Right atrium auricular region (tissue), 2 donors: ENCODE data around the gene F2RL2. TPM values are rescaled to one million over a fixed set of nuclear protein-coding genes. Genes with fewer than 3 reads are reported as not detected.

Experiments
- DNase-seq: peaks from one replicate; pipeline ENCODE4 v3.0.0-alpha.2; 2019; ENCODE audit warnings: low spot score
- H3K27ac ChIP-seq, 2 donors: fragments of 200-600 bp; sonication (generic); 1 replicate in 1 of 2; 2 replicates in 1 of 2; pipeline ENCODE4 v1.5.1; 2016 to 2019
- H3K27me3 ChIP-seq, 2 donors: fragments of 200-600 bp; sonication (generic); one replicate each; pipeline versions ENCODE4 v1.5.1 to v1.6.0; 2017 to 2019
- H3K36me3 ChIP-seq: fragments of 200-600 bp; sonication (generic); one replicate; pipeline ENCODE4 v1.5.1; 2016
- H3K4me1 ChIP-seq, 2 donors: fragments of 200-600 bp; sonication (generic); one replicate each; pipeline versions ENCODE4 v1.5.1 to v1.6.0; 2017 to 2019
- H3K4me3 ChIP-seq, 2 donors: fragments of 200-600 bp; sonication (generic); 1 replicate in 1 of 2; 2 replicates in 1 of 2; pipeline ENCODE4 v1.5.1; 2017 to 2019; ENCODE audit warnings: mild to moderate bottlenecking in 1 of 2, moderate library complexity in 1 of 2
- H3K9me3 ChIP-seq, 2 donors: fragments of 200-600 bp; sonication (generic); one replicate each; pipeline ENCODE4 v1.5.1; 2019
- total RNA-seq, 2 donors: library from RNA; depleted of rRNA; stranded (reverse); fragments of >200 nt; gene quantifications; one replicate each; pipeline ENCODE4 v1.1.0, GENCODE V29; 2016
- TF ChIP-seq, protein P1 (sequence below), 2 donors: fragments of 200-600 bp; sonication (generic); IDR thresholded peaks; one replicate each; pipeline ENCODE4 v1.5.1; 2019; ENCODE audit warnings: antibody characterized with exemption in 2 of 2

The F2RL2 gene
- total RNA-seq, 2 donors from 2014 or later = 0.44 to 3.7 TPM

DNA sequence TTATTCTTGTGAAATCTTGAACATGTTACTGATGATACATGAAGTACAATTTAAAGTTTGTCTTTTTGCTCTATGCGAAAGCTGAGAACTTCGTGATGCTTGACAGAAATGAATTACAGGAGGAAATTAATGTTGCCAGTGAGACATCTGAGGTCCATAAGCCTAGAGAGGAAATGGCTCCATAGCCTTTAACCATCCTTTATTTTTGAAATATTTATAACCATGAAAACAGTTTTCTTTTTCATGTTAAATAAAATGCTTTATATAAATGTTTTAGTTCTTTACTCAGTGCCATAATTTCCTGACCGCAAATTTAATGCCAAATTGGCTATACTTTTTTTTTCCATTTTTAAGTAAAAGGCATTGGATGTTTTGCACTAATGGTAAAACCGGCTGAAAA, 29.1 kb downstream of the F2RL2 start:
- H3K27me3 ChIP-seq = no peaks in the 10 kb centered on the region
- no peak for DNase-seq
- no peaks in the 10 kb centered on the region for H3K4me1 ChIP-seq
- no peak overlapping the region for H3K27ac ChIP-seq
- no peaks in the 10 kb centered on the region for H3K9me3 ChIP-seq
- H3K4me3 ChIP-seq = no peak overlapping the region
- TF ChIP-seq, protein P1, sequence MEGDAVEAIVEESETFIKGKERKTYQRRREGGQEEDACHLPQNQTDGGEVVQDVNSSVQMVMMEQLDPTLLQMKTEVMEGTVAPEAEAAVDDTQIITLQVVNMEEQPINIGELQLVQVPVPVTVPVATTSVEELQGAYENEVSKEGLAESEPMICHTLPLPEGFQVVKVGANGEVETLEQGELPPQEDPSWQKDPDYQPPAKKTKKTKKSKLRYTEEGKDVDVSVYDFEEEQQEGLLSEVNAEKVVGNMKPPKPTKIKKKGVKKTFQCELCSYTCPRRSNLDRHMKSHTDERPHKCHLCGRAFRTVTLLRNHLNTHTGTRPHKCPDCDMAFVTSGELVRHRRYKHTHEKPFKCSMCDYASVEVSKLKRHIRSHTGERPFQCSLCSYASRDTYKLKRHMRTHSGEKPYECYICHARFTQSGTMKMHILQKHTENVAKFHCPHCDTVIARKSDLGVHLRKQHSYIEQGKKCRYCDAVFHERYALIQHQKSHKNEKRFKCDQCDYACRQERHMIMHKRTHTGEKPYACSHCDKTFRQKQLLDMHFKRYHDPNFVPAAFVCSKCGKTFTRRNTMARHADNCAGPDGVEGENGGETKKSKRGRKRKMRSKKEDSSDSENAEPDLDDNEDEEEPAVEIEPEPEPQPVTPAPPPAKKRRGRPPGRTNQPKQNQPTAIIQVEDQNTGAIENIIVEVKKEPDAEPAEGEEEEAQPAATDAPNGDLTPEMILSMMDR (IDR thresholded peaks at IDR 0.05) = no peak
- no peaks in the 10 kb centered on the region for H3K36me3 ChIP-seq

GRCh38 chr5:76592692-76593091, 30.5 kb downstream of the F2RL2 start:
- DNase-seq = no peak
- no peaks in the 10 kb centered on the region for H3K4me1 ChIP-seq
- no peak overlapping the region for H3K4me3 ChIP-seq
- H3K36me3 ChIP-seq = no peaks in the 10 kb centered on the region
- TF ChIP-seq, protein P1 (IDR thresholded peaks at IDR 0.05) = no peak
- no peaks in the 10 kb centered on the region for H3K9me3 ChIP-seq
- no peak overlapping the region for H3K27ac ChIP-seq
- H3K27me3 ChIP-seq = no peaks in the 10 kb centered on the region

DNA sequence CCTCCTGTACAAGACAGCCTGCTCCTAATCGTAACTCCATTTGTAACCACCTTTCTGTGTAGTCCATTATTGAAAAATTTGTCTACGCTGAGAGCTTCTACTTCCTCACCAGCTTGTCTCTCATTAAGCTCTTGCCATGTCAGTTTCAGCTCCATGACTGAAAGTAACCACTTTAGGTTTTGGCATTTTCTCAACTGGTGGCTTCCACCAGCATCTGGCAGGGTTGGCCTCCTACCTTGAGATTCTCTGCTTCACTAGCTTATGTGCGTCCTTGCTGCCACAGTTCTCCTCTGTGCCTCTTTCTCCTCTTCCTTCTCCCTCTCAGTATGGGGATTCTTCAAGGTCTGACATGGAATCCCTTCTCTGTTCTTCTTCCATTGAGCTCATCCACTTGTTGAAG, 31.8 kb downstream of the F2RL2 start:
- Histone ChIP-seq H3K4me1 (no peaks in the 10 kb centered on the region), H3K9me3 (no peaks in the 10 kb centered on the region), H3K27ac (no peak overlapping the region), H3K27me3 (no peaks in the 10 kb centered on the region), H3K4me3 (no peak overlapping the region), H3K36me3 (no peaks in the 10 kb centered on the region)
- no peak for DNase-seq
- TF ChIP-seq, protein P1 (IDR thresholded peaks at IDR 0.05) = no peak

GRCh38 chr5:76590027-76590426, 33.2 kb downstream of the F2RL2 start:
- Histone ChIP-seq H3K27ac (no peak overlapping the region), H3K4me1 (no peaks in the 10 kb centered on the region), H3K9me3 (no peaks in the 10 kb centered on the region), H3K4me3 (no peak overlapping the region), H3K27me3 (no peaks in the 10 kb centered on the region), H3K36me3 (no peaks in the 10 kb centered on the region)
- no peak for DNase-seq
- TF ChIP-seq, protein P1 (IDR thresholded peaks at IDR 0.05) = no peak

DNA sequence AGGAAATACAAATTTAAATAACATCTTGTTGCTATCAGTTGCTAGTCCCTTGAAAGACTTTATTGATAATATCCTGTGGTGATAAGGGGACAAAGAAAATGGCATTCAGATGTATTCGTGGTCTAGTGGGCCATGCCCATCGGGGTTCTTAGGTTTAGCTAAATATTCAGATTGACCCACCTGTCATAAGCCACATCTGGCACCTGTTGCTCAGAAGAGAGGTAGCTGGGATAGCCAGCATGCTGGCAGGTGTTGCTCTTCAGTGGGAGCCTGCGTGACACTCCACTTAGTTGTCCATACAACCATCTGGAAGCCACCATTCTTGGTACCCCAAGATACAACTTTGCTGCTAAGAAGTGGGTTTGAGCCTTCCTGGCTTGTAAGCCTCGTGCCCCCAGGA, 36.7 kb downstream of the F2RL2 start:
- Histone ChIP-seq H3K4me1 (no peaks in the 10 kb centered on the region), H3K27ac (no peak overlapping the region), H3K4me3 (no peak overlapping the region), H3K27me3 (no peaks in the 10 kb centered on the region), H3K9me3 (no peaks in the 10 kb centered on the region), H3K36me3 (no peaks in the 10 kb centered on the region)
- TF ChIP-seq, protein P1 (IDR thresholded peaks at IDR 0.05) = no peak
- no peak for DNase-seq

DNA sequence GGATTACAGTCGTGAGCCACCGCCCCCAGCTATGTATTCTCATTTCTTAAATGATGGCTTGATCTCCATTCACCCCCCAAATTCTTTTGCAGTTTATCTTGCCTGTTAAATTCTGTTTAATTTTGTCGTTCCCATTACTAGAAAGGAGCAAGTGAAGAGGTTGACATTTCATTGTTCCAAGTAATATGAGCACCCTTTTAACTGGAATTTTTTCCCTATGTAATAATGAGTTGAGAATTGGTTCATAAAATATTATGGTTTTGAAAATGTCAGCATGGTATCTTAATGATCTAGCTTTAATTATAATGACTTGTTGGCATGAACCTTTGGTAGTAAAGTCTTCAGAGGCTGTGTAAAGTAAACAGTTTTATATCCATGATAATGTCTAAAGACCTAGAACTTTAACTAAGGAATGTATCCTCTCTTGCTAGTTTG, 37.4 kb downstream of the F2RL2 start:
- Histone ChIP-seq H3K4me3 (no peak overlapping the region), H3K9me3 (no peaks in the 10 kb centered on the region), H3K36me3 (no peaks in the 10 kb centered on the region), H3K27ac (no peak overlapping the region), H3K4me1 (no peaks in the 10 kb centered on the region), H3K27me3 (no peaks in the 10 kb centered on the region)
- DNase-seq = no peak
- TF ChIP-seq, protein P1 (IDR thresholded peaks at IDR 0.05) = no peak
